ENCODE measurements around the gene COLGALT1. TPM values are rescaled to one million over a fixed set of nuclear protein-coding genes. Genes with fewer than 3 reads are reported as not detected.

Gene COLGALT1
- total RNA-seq, 1 donor = 103 TPM

- TF ChIP-seq, protein P1, sequence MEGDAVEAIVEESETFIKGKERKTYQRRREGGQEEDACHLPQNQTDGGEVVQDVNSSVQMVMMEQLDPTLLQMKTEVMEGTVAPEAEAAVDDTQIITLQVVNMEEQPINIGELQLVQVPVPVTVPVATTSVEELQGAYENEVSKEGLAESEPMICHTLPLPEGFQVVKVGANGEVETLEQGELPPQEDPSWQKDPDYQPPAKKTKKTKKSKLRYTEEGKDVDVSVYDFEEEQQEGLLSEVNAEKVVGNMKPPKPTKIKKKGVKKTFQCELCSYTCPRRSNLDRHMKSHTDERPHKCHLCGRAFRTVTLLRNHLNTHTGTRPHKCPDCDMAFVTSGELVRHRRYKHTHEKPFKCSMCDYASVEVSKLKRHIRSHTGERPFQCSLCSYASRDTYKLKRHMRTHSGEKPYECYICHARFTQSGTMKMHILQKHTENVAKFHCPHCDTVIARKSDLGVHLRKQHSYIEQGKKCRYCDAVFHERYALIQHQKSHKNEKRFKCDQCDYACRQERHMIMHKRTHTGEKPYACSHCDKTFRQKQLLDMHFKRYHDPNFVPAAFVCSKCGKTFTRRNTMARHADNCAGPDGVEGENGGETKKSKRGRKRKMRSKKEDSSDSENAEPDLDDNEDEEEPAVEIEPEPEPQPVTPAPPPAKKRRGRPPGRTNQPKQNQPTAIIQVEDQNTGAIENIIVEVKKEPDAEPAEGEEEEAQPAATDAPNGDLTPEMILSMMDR (IDR thresholded peaks at IDR 0.05; ENCODE audit: insufficient read depth, low read depth, low read length) = no peak
- no peak overlapping the region for H3K4me3 ChIP-seq (ENCODE audit: low read depth, low read length)
- no peak for DNase-seq (ENCODE audit: low read depth)
Measured at GRCh38 chr19:17626456-17627015, 71.1 kb downstream of the COLGALT1 start.

DNA sequence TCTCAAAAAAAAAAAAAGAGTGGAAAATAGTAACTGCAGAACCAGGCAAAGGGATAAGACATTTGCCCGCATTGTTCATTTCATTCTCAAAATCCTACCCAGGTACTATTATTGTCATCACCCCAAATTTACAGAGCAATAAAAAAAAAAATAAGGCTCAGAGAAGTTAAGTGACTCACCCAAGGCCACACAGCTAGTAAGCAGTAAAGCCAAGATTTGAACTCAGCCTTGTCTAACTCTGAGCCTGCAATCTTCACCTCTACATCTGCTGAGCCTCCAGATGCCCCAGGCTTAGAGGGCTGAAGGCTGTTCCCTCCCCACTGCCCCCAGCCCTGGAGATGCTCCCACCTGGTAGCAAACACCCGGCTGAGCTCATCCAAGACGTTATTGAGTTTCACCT lies 71.7 kb downstream of the COLGALT1 start:
- no peak for DNase-seq (ENCODE audit: low read depth)
- TF ChIP-seq, protein P1 (IDR thresholded peaks at IDR 0.05; ENCODE audit: insufficient read depth, low read depth, low read length) = no peak
- no peak overlapping the region for H3K4me3 ChIP-seq (ENCODE audit: low read depth, low read length)

GRCh38 chr19:17627921-17628320 lies 72.5 kb downstream of the COLGALT1 start:
- TF ChIP-seq, protein P1 (IDR thresholded peaks at IDR 0.05; ENCODE audit: insufficient read depth, low read depth, low read length) = no peak
- no peak for DNase-seq (ENCODE audit: low read depth)
- H3K4me3 ChIP-seq (ENCODE audit: low read depth, low read length) = no peak overlapping the region

DNA sequence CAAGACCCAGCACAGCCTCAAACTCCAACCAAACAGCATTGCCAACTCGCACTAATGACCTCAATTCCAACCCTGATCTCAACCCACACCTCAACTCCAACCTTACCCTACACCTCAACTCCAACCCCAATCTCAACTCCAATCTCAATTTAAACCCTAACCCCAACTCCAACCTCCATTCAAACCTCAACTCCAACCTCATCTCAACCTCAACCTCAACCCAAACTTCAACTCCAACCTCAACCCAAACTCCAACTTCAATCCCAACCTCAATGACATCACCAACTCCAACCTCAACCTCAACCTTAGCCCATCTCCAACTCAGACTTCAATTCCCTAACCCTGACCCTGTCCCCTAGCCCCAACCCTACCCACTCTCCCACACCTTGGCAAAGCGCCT lies 74.3 kb downstream of the COLGALT1 start:
- no peak overlapping the region for H3K4me3 ChIP-seq (ENCODE audit: low read depth, low read length)
- DNase-seq (ENCODE audit: low read depth) = no peak
- TF ChIP-seq, protein P1 (IDR thresholded peaks at IDR 0.05; ENCODE audit: insufficient read depth, low read depth, low read length) = no peak

GRCh38 chr19:17632577-17632976 lies 77.1 kb downstream of the COLGALT1 start:
- H3K4me3 ChIP-seq (ENCODE audit: low read depth, low read length) = no peak overlapping the region
- TF ChIP-seq, protein P1 (IDR thresholded peaks at IDR 0.05; ENCODE audit: insufficient read depth, low read depth, low read length) = no peak
- DNase-seq (ENCODE audit: low read depth) = no peak

Other genes starting within 250 kb of the COLGALT1 start
- gene MRPL34, start 249.8 kb upstream of the COLGALT1 start, total RNA-seq = 29.8 and 32.2 TPM in 2 replicates
- 14.8 and 16.8 TPM in 2 replicates for gene DDA1, start 246.1 kb upstream of the COLGALT1 start, total RNA-seq
- 3.5 and 3.9 TPM in 2 replicates for gene ANO8, start 220.8 kb upstream of the COLGALT1 start, total RNA-seq
- 14.2 and 16.1 TPM in 2 replicates for gene GTPBP3, start 218.1 kb upstream of the COLGALT1 start, total RNA-seq
- not detected in 2 replicates for gene PLVAP, start 178.3 kb upstream of the COLGALT1 start, total RNA-seq
- gene CCDC194, start 161.5 kb upstream of the COLGALT1 start, total RNA-seq = not detected in 2 replicates
- gene BST2, start 150.0 kb upstream of the COLGALT1 start, total RNA-seq = 2.6 and 7.8 TPM in 2 replicates
- gene MVB12A, start 135.6 kb upstream of the COLGALT1 start, total RNA-seq = 32.0 and 47.0 TPM in 2 replicates
- gene TMEM221, start 107.0 kb upstream of the COLGALT1 start, total RNA-seq = not detected in 2 replicates
- not detected in 2 replicates for gene NXNL1, start 94.7 kb upstream of the COLGALT1 start, total RNA-seq
- 10.8 and 15.5 TPM in 2 replicates for gene SLC27A1, start 85.1 kb upstream of the COLGALT1 start, total RNA-seq
- gene PGLS, start 44.0 kb upstream of the COLGALT1 start, total RNA-seq = 41.5 and 75.4 TPM in 2 replicates
- under 0.01 and 0.64 TPM in 2 replicates for gene UNC13A, start 132.7 kb downstream of the COLGALT1 start, total RNA-seq
- 14.8 and 15.1 TPM in 2 replicates for gene MAP1S, start 163.8 kb downstream of the COLGALT1 start, total RNA-seq
- gene FCHO1, start 195.8 kb downstream of the COLGALT1 start, total RNA-seq = 0.43 and 0.64 TPM in 2 replicates
- gene B3GNT3, start 239.5 kb downstream of the COLGALT1 start, total RNA-seq = not detected in 2 replicates